NCI-H1436 (cell line): ENCODE data around the gene DBP.

Experiments
- DNase-seq: peaks from one replicate; lab custom pipeline; 2025; lab: John Stamatoyannopoulos, UW

DBP gene

GRCh38 chr19:48609571-48610108 lies 27.5 kb downstream of the DBP start:
- no peak for DNase-seq

- peak; percentile 91 for DNase-seq
Observed at GRCh38 chr19:48608798-48609263, 28.3 kb downstream of the DBP start.

GRCh38 chr19:48607359-48607755 lies 29.8 kb downstream of the DBP start:
- no peak for DNase-seq

GRCh38 chr19:48606463-48607358 lies 30.5 kb downstream of the DBP start, which contains the start of gene SPACA4:
TSS of gene SPACA4 (plus strand) at chr19:48606742. CDS start at chr19:48606979, 237 bp downstream.
- no peak for DNase-seq

- no peak for DNase-seq
Observed at GRCh38 chr19:48603850-48604249, 33.3 kb downstream of the DBP start.

GRCh38 chr19:48603449-48603848 lies 33.7 kb downstream of the DBP start:
- DNase-seq: no peak

- no peak for DNase-seq
Observed at GRCh38 chr19:48603001-48603400, 34.2 kb downstream of the DBP start.

GRCh38 chr19:48600679-48601417 lies 36.3 kb downstream of the DBP start:
- no peak for DNase-seq

- DNase-seq: no peak
Observed at GRCh38 chr19:48598996-48599700, 38.0 kb downstream of the DBP start.

GRCh38 chr19:48596679-48597465 lies 40.3 kb downstream of the DBP start:
- DNase-seq: no peak

- DNase-seq: no peak
Observed at GRCh38 chr19:48596237-48596636, 40.9 kb downstream of the DBP start.

- no peak for DNase-seq
Observed at GRCh38 chr19:48595833-48596232, 41.3 kb downstream of the DBP start.

GRCh38 chr19:48595171-48595570 lies 42.0 kb downstream of the DBP start:
- no peak for DNase-seq

- DNase-seq: no peak
Observed at GRCh38 chr19:48591021-48591420, 46.2 kb downstream of the DBP start.

- DNase-seq: peak; percentile 64
Observed at GRCh38 chr19:48588670-48589401, 48.3 kb downstream of the DBP start.

- DNase-seq: no peak
Observed at GRCh38 chr19:48587387-48587786, 49.8 kb downstream of the DBP start.

- DNase-seq: no peak
Observed at GRCh38 chr19:48582168-48582567, 55.0 kb downstream of the DBP start.
